ENCODE results near the gene FUBP3.
"Not testable (repeated sequence)": the region's sequence is repeated elsewhere in the genome, so short reads cannot be mapped to it uniquely, and the experiment has no call there.

The FUBP3 gene

GRCh38 chr9:130556396-130557076 is 22.8 kb upstream of the FUBP3 start:
- DNase-seq, result no peak

- DNase-seq, result no peak
These were observed 22.3 kb upstream of the FUBP3 start for GRCh38 chr9:130557077-130557468.

GRCh38 chr9:130561056-130561455 is 18.3 kb upstream of the FUBP3 start:
- DNase-seq, result no peak

DNA sequence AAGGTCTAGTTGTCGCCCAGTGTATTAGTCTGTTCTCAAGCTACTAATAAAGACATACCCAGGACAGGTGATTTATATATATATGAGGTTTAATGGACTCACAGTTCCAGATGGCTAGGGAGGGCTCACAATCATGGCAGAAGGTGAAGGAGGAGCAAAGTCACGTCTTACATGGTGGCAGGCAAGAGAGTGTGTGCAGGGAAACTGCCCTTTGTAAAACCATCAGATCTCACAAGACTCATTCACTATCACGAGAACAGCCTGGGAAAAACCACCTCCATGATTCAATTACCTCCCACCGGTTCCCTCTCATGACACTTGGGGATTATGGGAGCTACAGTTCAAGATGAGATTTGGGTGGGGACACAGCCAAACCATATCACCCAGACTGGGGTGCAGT is 16.9 kb upstream of the FUBP3 start:
- DNase-seq, result not testable (repeated sequence)

DNA sequence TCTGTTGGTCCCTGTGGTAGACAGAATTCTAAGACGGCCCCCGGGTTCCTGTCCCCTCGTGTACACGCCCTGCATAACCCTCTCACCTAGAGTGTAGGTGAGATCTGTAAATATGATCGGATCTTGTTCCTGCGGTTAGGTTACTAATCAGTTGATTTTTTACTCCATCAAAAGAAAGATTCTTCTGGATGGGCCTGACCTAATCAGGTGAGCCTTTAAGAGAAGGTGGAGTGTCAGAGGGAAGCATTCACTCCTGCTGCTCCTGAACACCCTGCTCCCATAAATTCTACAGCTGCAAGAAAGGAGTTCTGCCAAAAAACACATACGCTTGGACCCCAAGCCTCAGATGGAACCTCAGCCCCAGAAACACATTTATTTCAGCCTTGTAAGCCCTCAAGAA is 15.6 kb upstream of the FUBP3 start:
- no peak for DNase-seq

DNA sequence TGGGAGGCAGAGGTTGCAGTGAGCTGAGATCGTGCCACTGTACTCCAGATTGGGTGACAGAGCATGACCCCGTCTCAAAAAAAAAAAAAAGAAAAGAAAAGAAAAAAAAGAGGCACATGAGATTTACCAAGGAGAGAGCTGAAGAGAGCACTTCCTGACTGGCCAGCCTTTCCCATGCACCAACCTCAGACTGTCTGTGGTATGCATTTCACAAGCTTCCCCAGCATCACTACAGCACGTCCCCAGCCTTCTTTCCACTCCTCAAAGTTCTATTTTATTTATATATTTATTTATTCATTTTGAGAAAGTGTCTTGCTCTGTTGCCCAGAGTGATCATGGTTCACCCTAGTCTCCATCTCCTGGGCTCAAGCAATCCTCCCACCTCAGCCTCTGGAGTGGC is 13.6 kb upstream of the FUBP3 start:
- no peak for DNase-seq

DNA sequence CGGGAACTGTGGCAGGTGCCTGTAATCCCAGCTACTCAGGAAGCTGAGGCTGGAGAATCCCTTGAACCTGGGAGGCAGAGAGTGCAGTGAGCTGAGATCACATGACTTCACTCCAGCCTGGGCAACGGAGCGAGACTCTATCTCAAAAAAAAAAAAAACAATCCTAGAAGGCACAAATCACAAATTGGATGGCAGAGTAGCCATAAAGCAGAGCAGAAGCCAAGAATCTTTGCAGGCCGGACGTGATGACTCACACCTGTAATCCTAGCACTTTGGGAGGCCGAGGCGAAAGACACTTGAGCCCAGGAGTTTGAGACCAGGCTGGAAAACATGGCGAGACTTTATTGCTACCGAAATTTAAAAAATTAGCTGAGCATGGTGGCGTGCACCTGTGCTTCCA is 9.2 kb upstream of the FUBP3 start:
- no peak for DNase-seq

DNA sequence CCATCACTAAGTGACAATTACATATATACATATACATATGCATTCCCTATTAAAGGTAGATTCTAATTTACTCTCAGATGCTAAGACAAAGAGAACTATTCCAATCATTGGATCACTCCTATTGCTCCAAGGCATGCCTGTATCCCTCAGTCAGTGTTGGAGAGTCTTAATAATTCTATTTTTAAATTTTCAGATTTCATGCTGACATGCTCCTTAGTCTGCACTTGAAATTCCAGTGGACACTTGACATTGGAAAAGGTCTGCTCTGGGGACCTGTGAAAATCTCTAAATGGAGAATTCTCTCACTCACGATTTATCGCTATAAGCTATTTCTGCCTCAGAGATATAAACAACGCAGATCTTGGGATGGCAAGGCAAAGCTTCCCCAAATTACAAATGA is 3.9 kb upstream of the FUBP3 start:
- DNase-seq, result no peak

- DNase-seq, result no peak
These were observed 3.2 kb upstream of the FUBP3 start for GRCh38 chr9:130576176-130576575.

- no peak for DNase-seq
These were observed 524 bp downstream of the FUBP3 start for GRCh38 chr9:130579738-130580463.

DNA sequence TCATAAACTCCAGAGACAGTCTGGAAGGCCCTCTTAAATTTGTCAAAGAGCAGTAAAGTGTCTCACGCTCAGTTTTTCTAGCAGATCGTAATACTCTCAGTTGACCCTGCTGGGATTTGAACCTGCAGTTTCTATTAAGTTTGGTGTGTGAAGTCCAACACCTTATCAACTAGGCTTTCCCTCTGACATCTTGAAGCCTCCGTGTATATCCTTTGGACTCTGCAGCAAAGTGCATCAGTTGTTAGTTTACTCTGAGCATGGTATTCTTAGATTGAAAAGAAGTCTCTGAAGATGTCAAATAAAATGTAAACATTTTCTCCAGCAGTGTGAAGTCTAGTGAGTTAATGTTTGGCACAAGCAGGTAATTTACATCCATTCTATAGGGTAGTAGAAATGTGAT is 2.4 kb downstream of the FUBP3 start:
- DNase-seq, result no peak

- no peak for DNase-seq
These were observed 3.9 kb downstream of the FUBP3 start for GRCh38 chr9:130583271-130583670.

DNA sequence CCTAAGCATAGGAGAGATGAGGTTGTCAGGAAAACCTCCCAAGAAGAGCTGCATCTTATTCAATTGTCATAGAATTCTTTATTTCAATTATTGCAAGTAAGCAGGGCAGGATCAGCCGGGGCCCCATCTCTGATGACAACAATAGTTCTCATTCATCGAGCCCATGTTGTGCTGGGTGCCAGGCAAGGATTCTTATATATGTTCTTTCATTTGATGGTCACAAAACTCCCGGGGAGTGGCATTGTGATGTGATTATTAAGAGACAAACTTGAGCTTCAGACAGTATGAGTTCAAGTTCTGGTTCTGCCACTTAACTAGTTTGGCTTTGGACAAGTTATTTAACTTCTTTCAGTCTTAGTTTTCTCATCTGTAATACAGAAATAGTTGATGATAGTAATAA is 8.5 kb downstream of the FUBP3 start:
- DNase-seq, result no peak

GRCh38 chr9:130588416-130588815 is 9.0 kb downstream of the FUBP3 start:
- no peak for DNase-seq

DNA sequence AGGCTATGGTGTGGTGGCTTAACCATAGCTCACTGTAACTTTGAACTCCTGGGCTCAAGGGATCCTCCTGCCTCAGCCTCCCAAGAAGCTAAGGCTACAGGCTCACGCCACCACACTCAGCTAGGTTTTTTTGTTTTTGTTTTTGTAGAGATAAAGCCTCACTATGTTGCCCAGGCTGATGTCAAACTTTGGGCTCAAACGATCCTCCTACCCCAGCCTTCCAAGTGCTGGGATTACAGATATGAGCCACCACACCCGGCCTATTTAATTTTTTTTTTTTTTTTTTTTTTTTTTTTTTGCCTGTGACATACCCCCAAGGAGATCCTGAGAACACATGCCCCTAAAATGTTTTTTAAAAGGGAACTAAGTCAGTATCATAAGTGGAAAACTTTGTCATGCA is 10.4 kb downstream of the FUBP3 start:
- DNase-seq, result no peak

- no peak for DNase-seq
These were observed 10.9 kb downstream of the FUBP3 start for GRCh38 chr9:130590305-130590704.

GRCh38 chr9:130593020-130593419 is 13.6 kb downstream of the FUBP3 start:
- DNase-seq, result no peak

DNA sequence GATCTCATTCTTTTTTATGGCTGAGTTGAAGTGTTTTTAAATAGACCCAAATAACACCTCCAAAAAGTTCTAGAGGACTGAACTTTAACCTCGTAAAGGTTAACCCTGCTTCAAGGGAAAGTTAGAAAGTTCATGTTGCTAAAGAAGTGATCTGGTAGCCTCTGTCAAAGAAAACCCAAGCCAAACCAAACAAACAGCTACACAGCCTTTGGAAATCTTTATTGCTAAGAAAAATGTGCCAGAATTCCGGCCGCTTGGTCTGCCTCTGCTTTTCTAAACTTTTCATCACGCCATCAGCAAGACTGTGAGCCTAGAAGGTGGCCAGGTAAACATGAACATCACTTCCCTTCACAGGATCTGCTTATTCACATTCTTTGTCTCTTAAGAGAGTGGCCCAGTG is 17.9 kb downstream of the FUBP3 start:
- no peak for DNase-seq

GRCh38 chr9:130598188-130598587 is 18.8 kb downstream of the FUBP3 start:
- DNase-seq, result no peak

DNA sequence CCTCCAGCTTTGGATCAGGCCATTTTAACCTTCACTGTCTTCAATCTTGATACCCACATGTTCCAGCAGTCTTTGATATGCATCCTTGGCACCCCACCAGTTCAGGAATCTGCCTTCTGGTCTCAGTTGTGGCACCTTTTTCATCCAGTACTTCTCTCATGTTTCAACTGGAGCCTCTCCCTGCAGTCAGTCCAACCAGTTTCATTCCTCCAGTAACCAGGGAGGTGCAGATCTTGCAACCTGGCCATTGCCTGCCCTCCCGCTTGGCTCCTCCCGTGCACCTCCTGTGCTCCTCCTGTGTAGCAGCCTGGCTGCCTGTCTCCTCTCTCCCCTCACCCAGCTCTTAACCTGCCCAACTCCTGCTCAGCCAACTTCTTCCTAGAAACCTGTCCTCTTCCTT is 20.2 kb downstream of the FUBP3 start:
- DNase-seq, result no peak

DNA sequence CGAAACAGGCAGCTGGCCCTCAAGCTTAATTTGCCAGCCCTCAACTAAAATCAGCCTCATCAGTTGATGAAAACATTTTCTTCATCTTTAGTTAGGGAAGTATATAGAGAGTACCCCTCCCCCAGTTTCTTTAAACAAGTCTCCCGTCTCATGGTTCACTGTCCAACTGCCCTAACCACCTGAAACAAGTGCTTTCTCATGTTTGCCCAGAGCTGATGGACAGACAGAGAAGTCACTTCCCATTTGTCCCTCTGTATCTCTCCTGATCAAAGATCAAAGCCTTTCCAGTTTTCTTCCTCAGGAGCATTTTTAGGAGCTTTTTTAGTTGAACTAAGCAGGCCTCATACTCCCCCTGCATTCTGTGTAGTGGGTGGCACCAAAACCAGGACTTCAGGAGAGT is 21.7 kb downstream of the FUBP3 start:
- no peak for DNase-seq

DNA sequence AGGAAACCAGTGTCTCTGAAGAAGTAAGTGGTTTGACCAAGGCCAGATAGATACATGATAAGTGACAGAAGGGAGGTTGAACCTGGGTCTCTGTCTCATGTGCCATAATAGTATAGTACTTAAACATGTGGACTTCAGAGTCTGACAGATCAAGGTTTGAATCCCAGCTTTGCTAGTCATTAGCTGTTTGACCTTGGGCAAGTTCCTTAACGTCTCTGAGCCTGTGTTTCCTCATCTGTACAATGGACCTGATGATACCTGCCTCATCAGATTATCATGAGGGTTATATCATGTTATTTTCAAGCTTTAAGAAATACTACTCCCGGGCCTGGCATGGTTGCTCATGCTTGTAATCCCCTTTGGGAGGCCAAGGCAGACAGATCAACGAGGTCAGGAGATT is 24.9 kb downstream of the FUBP3 start:
- no peak for DNase-seq

DNA sequence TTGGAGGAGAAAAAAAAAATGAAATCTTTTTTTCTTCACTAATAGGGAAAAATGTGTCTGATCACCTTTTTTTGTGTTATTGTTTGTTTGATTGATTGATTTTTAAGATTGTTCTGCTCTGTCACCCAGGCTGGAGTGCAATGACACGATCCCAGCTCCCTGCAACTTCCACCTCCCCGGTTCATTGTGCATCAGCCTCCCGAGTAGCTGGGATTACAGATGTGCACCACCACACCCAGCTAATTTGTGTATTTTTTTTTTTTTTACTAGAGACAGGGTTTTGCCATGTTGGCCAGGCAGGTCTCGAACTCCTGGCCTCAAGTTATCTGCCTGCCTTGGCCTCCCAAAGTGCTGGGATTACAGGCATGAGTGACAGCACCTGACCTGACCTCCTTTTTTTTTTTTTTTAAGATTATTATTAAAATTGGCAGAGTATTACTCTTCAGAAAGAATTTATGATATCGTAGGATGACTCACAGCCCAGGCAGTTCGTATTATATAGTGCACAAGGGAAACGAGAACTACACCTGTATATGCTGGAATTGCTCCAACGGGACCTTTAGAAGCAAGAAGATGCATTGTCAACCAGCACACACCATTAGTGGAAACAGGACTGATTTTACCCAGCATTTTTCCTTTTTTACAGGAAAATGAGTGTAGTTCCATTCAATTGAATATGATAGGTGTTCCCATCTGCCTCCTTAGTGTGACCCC is 27.7 kb downstream of the FUBP3 start:
- DNase-seq, result no peak

Measured in activated CD8-positive, alpha-beta memory T cell treated with anti-CD3 and anti-CD28 coated beads, Interleukin-2, amount 50 U/mL, for 4 hours (primary cell).